ENCODE measurements around the gene TRIM5. TPM values are rescaled to one million over a fixed set of nuclear protein-coding genes. Genes with fewer than 3 reads are reported as not detected.

The TRIM5 gene
- total and polyA plus RNA-seq, 2 donors (not counting 1 experiment from before 2014, with no cell fraction given): 10.1 to 39.5 TPM

- no peak overlapping the region for H3K27ac ChIP-seq (ENCODE audit: low read length in 2 of 2)
- peaks cover 20 to 22% of the 10 kb centered on the region in 2 donors for H3K4me1 ChIP-seq (ENCODE audit: control insufficient read depth in 2 of 2, insufficient read depth in 2 of 2, low read length in 2 of 2)
- H2AFZ ChIP-seq (ENCODE audit: insufficient read depth, low read depth, low read length, poor library complexity, severe bottlenecking): no peak overlapping the region
- TF ChIP-seq EZH2 (IDR thresholded peaks at IDR 0.05; ENCODE audit: borderline replicate concordance, insufficient read depth, low read depth, low read length, poor library complexity, severe bottlenecking): no peak
- no peak for TF ChIP-seq CTCF (IDR thresholded peaks at IDR 0.05)
- H3K27me3 Mint-ChIP-seq: no peaks in the 10 kb centered on the region
- H3K4me3 ChIP-seq (ENCODE audit: control extremely low read depth in 1 of 5, extremely low read depth in 1 of 5, insufficient read depth in 1 of 5, low read depth in 2 of 5, low read length in 4 of 5): no peak overlapping the region
- no peaks in the 10 kb centered on the region for H4K20me1 ChIP-seq (ENCODE audit: control insufficient read depth, insufficient read depth, low read length, poor library complexity, severe bottlenecking)
- peaks cover 28% of the 10 kb centered on the region for H3K79me2 ChIP-seq (ENCODE audit: control insufficient read depth, insufficient read depth, low read length)
- H3K4me3 Mint-ChIP-seq: no peak overlapping the region
- intact Hi-C loops (cut with micrococcal nuclease): no loop called here
- ATAC-seq (ENCODE audit: low read depth) (no peak), DNase-seq (no peak)
- H3K9me3 Mint-ChIP-seq (ENCODE audit: insufficient read depth): no peaks in the 10 kb centered on the region
- H3K27me3 ChIP-seq (replicated peaks in 1 of 4; ENCODE audit: control extremely low read depth in 1 of 4, control insufficient read depth in 3 of 4, insufficient read depth in 4 of 4, low read length in 3 of 4): no peaks in the 10 kb centered on the region
- no peaks in the 10 kb centered on the region for H3K36me3 ChIP-seq (replicated peaks in 1 of 2; ENCODE audit: control extremely low read depth in 1 of 2, control insufficient read depth in 1 of 2, extremely low read depth in 1 of 2, insufficient read depth in 2 of 2, low read length in 1 of 2)
- H3K27ac Mint-ChIP-seq: no peak overlapping the region
- no peaks in the 10 kb centered on the region for H3K9me3 ChIP-seq (ENCODE audit: control extremely low read depth in 1 of 3, control insufficient read depth in 2 of 3, insufficient read depth in 1 of 3, low read length in 2 of 3)
- no peak overlapping the region for H3K9ac ChIP-seq (ENCODE audit: low read length)
- H3K4me2 ChIP-seq (replicated peaks; ENCODE audit: low read depth, low read length, poor library complexity, severe bottlenecking): no peak overlapping the region
- POLR2A ChIA-PET: no interaction called here
- H3K4me1 Mint-ChIP-seq: peaks cover 30% of the 10 kb centered on the region
- CTCF ChIA-PET: no interaction called here
These were observed 63.3 kb downstream of the TRIM5 start for GRCh38 chr11:5621580-5621979.

- no peak overlapping the region for H2AFZ ChIP-seq (ENCODE audit: insufficient read depth, low read depth, low read length, poor library complexity, severe bottlenecking)
- 100% methylated on average over 1 of the region's 3 CpGs for WGBS (ENCODE audit: insufficient coverage)
These were observed 64.0 kb downstream of the TRIM5 start for GRCh38 chr11:5620651-5621521.

More at GRCh38 chr11:5620651-5621521, 64.0 kb downstream of the TRIM5 start:
- Histone ChIP-seq H3K4me1 (ENCODE audit: control insufficient read depth in 2 of 2, insufficient read depth in 2 of 2, low read length in 2 of 2) (peaks cover 17 to 18% of the 10 kb centered on the region in 2 donors), H4K20me1 (ENCODE audit: control insufficient read depth, insufficient read depth, low read length, poor library complexity, severe bottlenecking) (no peaks in the 10 kb centered on the region), H3K9me3 (ENCODE audit: control extremely low read depth in 1 of 3, control insufficient read depth in 2 of 3, insufficient read depth in 1 of 3, low read length in 2 of 3) (no peaks in the 10 kb centered on the region), H3K9ac (ENCODE audit: low read length) (no peak overlapping the region), H3K36me3 (replicated peaks in 1 of 2; ENCODE audit: control extremely low read depth in 1 of 2, control insufficient read depth in 1 of 2, extremely low read depth in 1 of 2, insufficient read depth in 2 of 2, low read length in 1 of 2) (no peaks in the 10 kb centered on the region), H3K27me3 (replicated peaks in 1 of 4; ENCODE audit: control extremely low read depth in 1 of 4, control insufficient read depth in 3 of 4, insufficient read depth in 4 of 4, low read length in 3 of 4) (no peaks in the 10 kb centered on the region), H3K79me2 (ENCODE audit: control insufficient read depth, insufficient read depth, low read length) (peaks cover 21% of the 10 kb centered on the region), H3K4me2 (replicated peaks; ENCODE audit: low read depth, low read length, poor library complexity, severe bottlenecking) (no peak overlapping the region), H3K4me3 (ENCODE audit: control extremely low read depth in 1 of 5, extremely low read depth in 1 of 5, insufficient read depth in 1 of 5, low read depth in 2 of 5, low read length in 4 of 5) (no peak overlapping the region), H3K27ac (ENCODE audit: low read length in 2 of 2) (no peak overlapping the region)
- CTCF ChIA-PET: no interaction called here
- TF ChIP-seq EZH2 (IDR thresholded peaks at IDR 0.05; ENCODE audit: borderline replicate concordance, insufficient read depth, low read depth, low read length, poor library complexity, severe bottlenecking) (no peak), CTCF (IDR thresholded peaks at IDR 0.05) (no peak)
- H3K27me3 Mint-ChIP-seq: no peaks in the 10 kb centered on the region
- no peak for ATAC-seq (ENCODE audit: low read depth)
- H3K4me3 Mint-ChIP-seq: no peak overlapping the region
- DNase-seq: no peak
- H3K9me3 Mint-ChIP-seq (ENCODE audit: insufficient read depth): no peaks in the 10 kb centered on the region
- intact Hi-C loops (cut with micrococcal nuclease): no loop called here
- peaks cover 23% of the 10 kb centered on the region for H3K4me1 Mint-ChIP-seq
- no peak overlapping the region for H3K27ac Mint-ChIP-seq
- POLR2A ChIA-PET: no interaction called here

All from B cell (primary cell).